Spleen (tissue), 11 donors: ENCODE measurements around the gene LOXL4. TPM values are rescaled to one million over a fixed set of nuclear protein-coding genes. Genes with fewer than 3 reads are reported as not detected.

Experiments used
- DNase-seq: peaks from one replicate; pipeline ENCODE4 v3.0.0-alpha.2; 2020
- H3K27ac ChIP-seq, 8 donors: fragments of 200-600 bp; sonication (generic) in 7 of 8; 1 replicate in 4 of 8; 2 replicates in 4 of 8; pipeline versions ENCODE4 v1.5.0 to v1.8.0; 2016 to 2021; ENCODE audit warnings: inconsistent platforms in 4 of 8, mild to moderate bottlenecking in 4 of 8, moderate library complexity in 1 of 8
- H3K27me3 ChIP-seq, 7 donors: fragments of 200-600 bp; sonication (generic) in 6 of 7; replicated peaks in 1 of 7; 1 replicate in 4 of 7; 2 replicates in 3 of 7; pipeline versions ENCODE4 v1.5.0 to v1.8.0; 2016 to 2021; ENCODE audit warnings: inconsistent platforms in 3 of 7, mild to moderate bottlenecking in 1 of 7
- H3K36me3 ChIP-seq, 6 donors: fragments of 200-600 bp; sonication (generic) in 5 of 6; 1 replicate in 4 of 6; 2 replicates in 2 of 6; pipeline versions ENCODE4 v1.5.0 to v1.8.0; 2016 to 2021; ENCODE audit warnings: inconsistent platforms in 2 of 6
- H3K4me1 ChIP-seq, 6 donors: fragments of 200-600 bp; sonication (generic) in 5 of 6; 1 replicate in 3 of 6; 2 replicates in 3 of 6; pipeline versions ENCODE4 v1.5.0 to v1.8.0; 2016 to 2021; ENCODE audit warnings: inconsistent platforms in 3 of 6
- H3K4me3 ChIP-seq, 8 donors: fragments of 200-600 bp; sonication (generic) in 7 of 8; 1 replicate in 4 of 8; 2 replicates in 4 of 8; pipeline versions ENCODE4 v1.5.0 to v1.8.0; 2016 to 2021; ENCODE audit warnings: inconsistent platforms in 4 of 8, mild to moderate bottlenecking in 4 of 8, moderate library complexity in 2 of 8
- H3K9me3 ChIP-seq, 8 donors: fragments of 200-600 bp; sonication (generic) in 7 of 8; 1 replicate in 4 of 8; 2 replicates in 4 of 8; pipeline versions ENCODE4 v1.5.0 to v1.8.0; 2016 to 2021; ENCODE audit warnings: inconsistent platforms in 4 of 8
- POLR2A ChIP-seq, 3 donors: fragments of 450-650 bp; IDR thresholded peaks; one replicate each; pipeline ENCODE4 v1.5.1; 2017; ENCODE audit warnings: antibody characterized with exemption in 3 of 3, mild to moderate bottlenecking in 1 of 3
- POLR2AphosphoS5 ChIP-seq, 3 donors: sonication (generic); formaldehyde crosslinking; IDR thresholded peaks; one replicate each; pipeline ENCODE4 v1.5.1; 2017; ENCODE audit warnings: antibody characterized with exemption in 3 of 3
- whole genome bisulfite sequencing, 5 donors: extraction: QIAGEN DNeasy Blood & Tissue Kit in 3 of 5; methylation state at CpG; one replicate each; pipeline versions ENCODE4 v1.1.5 to v1.1.7; 2013 to 2018; 5-methylcytosine and 5-hydroxymethylcytosine counted together
- intact Hi-C: fragments of 100-400 bp; cut with DNase I; formaldehyde crosslinking; loops from one replicate; pipeline ENCODE4 v1.15.0; 2023; ENCODE audit warnings: low total_unique reads
- polyA plus RNA-seq, 3 donors: library from polyadenylated mRNA; stranded (reverse); fragments of 200-250 nt; gene quantifications; one replicate each; pipeline ENCODE4 v1.2.1, GENCODE V29; 2013
- total RNA-seq, 7 donors: library from RNA; depleted of rRNA in 3 of 7; stranded (reverse); fragments of >200 nt in 3 of 7; fragmentation: NEBNext Ultra II Directional in 4 of 7; extraction: Animal tissue kit (Norgen Biotek cat#: 25700) in 4 of 7; gene quantifications; one replicate each; pipeline versions ENCODE4 v1.1.0 to v1.2.1, GENCODE V29; 2016 to 2021
- TF ChIP-seq, protein P1 (sequence below), 11 experiments: fragments of 200-600 bp in 7 of 11; fragments of 450-650 bp in 4 of 11; sonication (generic) in 4 of 11; IDR thresholded peaks in 8 of 11; conservative IDR thresholded peaks in 3 of 11; 1 replicate in 7 of 11; 2 replicates in 4 of 11; pipeline versions ENCODE4 v1.4.0 to v1.8.0; 2016 to 2021; ENCODE audit warnings: antibody characterized with exemption in 11 of 11, inconsistent platforms in 4 of 11, mild to moderate bottlenecking in 1 of 11
- donor health status: healthy with polysubstance abuse.
- donor health status: DM: no; HTN: no; CAD: no; lungs with moderate emphysema.
- donor health status: DM: no; HTN: no; CAD: no.
- donor health status: Bipolar disorder and iron deficiency.
- donor health status: healthy.
- donor health status: DM: no; HTN: no; CAD: no.
- donor health status: DM: yes; HTN: yes; CAD: no.

LOXL4 gene
- total and polyA plus RNA-seq, 10 donors, result 0.39 to 6.1 (median 1.7) TPM

DNA sequence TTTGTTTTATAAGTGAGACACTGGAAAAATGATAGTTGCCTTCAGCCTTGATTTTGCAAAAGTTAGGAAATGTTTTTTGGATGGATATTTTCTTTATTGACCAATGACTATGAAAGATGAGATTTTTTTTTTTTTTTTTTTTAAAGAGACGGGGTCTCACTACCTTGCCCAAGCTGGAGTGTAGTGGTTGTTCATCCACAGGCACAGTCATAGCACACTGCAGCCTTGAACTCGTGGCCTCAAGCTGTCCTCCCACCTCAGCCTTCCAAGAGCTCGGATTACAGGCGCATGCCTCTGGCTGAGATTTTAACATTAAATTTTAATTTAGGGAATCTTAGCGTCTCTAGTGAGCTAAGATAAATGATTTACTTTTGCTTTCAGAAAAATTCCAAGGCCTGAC is 66.2 kb downstream of the LOXL4 start:
- Histone ChIP-seq H3K36me3 (peaks cover 0 to 11% (median 0%) of the 10 kb centered on the region in 6 donors), H3K4me1 (peaks cover 0 to 16% (median 10%) of the 10 kb centered on the region in 6 donors), H3K27me3 (no peaks in the 10 kb centered on the region), H3K27ac (no peak overlapping the region), H3K9me3 (no peaks in the 10 kb centered on the region), H3K4me3 (no peak overlapping the region)
- 89 to 96% (median 95%) methylated on average over 5 of the region's 5 CpGs for whole genome bisulfite sequencing, 5 donors
- no peak for DNase-seq
- intact Hi-C loops, result no loop called here
- TF ChIP-seq, protein P1, sequence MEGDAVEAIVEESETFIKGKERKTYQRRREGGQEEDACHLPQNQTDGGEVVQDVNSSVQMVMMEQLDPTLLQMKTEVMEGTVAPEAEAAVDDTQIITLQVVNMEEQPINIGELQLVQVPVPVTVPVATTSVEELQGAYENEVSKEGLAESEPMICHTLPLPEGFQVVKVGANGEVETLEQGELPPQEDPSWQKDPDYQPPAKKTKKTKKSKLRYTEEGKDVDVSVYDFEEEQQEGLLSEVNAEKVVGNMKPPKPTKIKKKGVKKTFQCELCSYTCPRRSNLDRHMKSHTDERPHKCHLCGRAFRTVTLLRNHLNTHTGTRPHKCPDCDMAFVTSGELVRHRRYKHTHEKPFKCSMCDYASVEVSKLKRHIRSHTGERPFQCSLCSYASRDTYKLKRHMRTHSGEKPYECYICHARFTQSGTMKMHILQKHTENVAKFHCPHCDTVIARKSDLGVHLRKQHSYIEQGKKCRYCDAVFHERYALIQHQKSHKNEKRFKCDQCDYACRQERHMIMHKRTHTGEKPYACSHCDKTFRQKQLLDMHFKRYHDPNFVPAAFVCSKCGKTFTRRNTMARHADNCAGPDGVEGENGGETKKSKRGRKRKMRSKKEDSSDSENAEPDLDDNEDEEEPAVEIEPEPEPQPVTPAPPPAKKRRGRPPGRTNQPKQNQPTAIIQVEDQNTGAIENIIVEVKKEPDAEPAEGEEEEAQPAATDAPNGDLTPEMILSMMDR (IDR thresholded peaks at IDR 0.05 in 8 of 11, conservative IDR thresholded peaks at IDR 0.05 in 3 of 11), result no peak
- TF ChIP-seq POLR2AphosphoS5 (IDR thresholded peaks at IDR 0.05) (no peak), POLR2A (IDR thresholded peaks at IDR 0.05) (no peak)

Other genes starting within 250 kb of the LOXL4 start
- gene CRTAC1, start 237.6 kb downstream of the LOXL4 start, total RNA-seq, result under 1 TPM in 3 of 7 donors, not detected in 4; 0.26 to 0.74 (median 0.35) TPM
- under 1 TPM in 2 of 3 donors, not detected in 1; 0.17 to 0.22 TPM for gene CRTAC1, start 237.6 kb downstream of the LOXL4 start, polyA plus RNA-seq
- gene R3HCC1L, start 133.5 kb downstream of the LOXL4 start, total RNA-seq, result 10 to 100 TPM; 17.5 to 21.2 (median 18.7) TPM
- 10 to 100 TPM in 1 of 3 donors, 1 to 10 TPM in 2; 9.0 to 11.3 (median 9.8) TPM for gene R3HCC1L, start 133.5 kb downstream of the LOXL4 start, polyA plus RNA-seq
- gene PYROXD2, start 147.0 kb upstream of the LOXL4 start, total RNA-seq, result 10 to 100 TPM in 4 of 7 donors, 1 to 10 TPM in 3; 4.7 to 17.5 (median 10.5) TPM
- gene PYROXD2, start 147.0 kb upstream of the LOXL4 start, polyA plus RNA-seq, result 10 to 100 TPM; 10.4 to 26.0 (median 12.6) TPM
- 100 to 1,000 TPM in 2 of 7 donors, 10 to 100 TPM in 5; 80.2 to 132 (median 94.2) TPM for gene HPS1, start 178.7 kb upstream of the LOXL4 start, total RNA-seq
- gene HPS1, start 178.7 kb upstream of the LOXL4 start, polyA plus RNA-seq, result 10 to 100 TPM; 49.5 to 67.0 (median 56.4) TPM